ENCODE data around the gene KIAA0753. TPM values are rescaled to one million over a fixed set of nuclear protein-coding genes. Genes with fewer than 3 reads are reported as not detected.

The KIAA0753 gene
- total RNA-seq, 1 donor from 2014 or later, result 8.9 TPM

GRCh38 chr17:6570731-6571451, 69.6 kb downstream of the KIAA0753 start:
- no peak for DNase-seq (ENCODE audit: low read depth, low spot score)

GRCh38 chr17:6569370-6570285, 70.9 kb downstream of the KIAA0753 start:
- DNase-seq (ENCODE audit: low read depth, low spot score), result no peak

DNA sequence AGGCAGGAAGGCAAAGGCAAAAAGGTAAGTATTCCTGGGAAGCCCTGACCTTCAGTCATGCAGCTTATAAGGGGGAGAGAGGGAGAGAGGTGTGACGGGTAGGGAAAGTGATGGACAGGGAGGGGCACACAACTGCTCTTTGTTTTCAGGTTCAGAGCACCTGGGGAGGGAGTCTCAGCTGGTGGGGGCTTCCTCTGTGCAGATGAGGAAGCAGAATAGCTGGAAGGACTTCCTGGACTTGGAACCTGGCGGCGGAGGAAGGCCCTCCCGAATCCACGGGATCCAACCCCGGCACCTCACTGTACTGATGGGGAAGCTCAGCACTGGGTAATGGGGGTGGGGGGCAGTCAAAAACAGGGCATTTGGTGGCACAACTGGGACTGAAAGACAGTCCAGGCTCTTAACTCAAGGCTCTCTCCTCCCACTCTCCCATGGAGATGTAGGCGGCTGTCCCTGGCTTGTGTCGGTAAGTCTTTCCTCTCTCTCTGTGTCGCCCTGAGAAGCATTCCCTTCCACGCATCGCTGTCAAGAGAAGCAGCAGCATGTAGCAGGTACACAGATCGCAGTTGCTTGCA, 72.2 kb downstream of the KIAA0753 start:
- DNase-seq (ENCODE audit: low read depth, low spot score), result no peak

DNA sequence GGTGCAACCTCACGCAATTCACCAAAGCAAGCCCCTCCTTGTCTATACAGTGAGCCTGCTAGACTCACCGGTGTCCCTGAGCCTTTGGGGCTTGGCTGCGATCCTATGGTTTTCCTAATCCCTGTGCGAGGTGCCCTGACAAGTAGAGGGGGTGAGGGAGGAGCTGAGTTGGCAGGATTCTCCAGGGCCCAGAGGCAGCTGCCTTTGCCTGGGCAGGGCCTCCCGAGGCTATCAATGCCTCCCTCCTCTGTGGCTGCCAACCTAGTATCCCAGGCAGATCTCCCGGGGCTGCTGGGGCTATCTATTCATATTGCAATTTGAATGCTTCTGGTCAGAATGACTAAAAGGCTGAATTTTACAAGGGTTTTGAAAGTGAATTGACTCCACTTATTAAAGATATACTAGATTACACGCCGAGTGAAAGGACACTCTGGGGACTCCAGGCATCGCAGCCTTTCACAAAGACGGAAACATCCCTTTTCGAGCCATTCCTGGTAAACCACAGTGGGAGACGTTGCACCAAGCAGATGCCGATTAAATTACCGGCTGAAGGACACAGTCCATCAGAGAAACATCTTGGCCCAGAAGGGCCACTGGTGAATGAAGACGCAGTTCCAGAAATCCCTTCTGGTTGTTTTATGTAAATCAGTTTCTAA, 72.9 kb downstream of the KIAA0753 start:
- DNase-seq (ENCODE audit: low read depth, low spot score), result no peak

DNA sequence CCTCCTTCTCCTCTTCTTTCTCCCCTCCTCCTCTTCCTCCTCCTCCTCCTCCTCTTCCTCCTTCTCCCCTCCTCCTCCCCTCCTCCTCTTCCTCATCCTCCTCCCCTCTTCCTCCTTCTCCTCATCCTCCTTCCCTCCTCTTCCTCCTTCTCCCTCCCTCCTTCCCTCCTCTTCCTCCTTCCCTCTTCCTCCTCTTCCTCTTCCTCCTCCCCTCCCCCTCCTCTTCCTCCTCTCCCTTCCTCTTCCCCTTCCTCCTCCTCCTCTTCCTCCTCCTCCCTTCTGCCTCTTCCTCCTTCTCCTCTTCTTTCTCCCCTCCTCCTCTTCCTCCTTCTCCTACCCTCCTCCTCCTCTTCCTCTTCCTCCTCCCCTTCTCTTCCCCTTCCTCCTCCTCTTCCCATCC, 79.1 kb downstream of the KIAA0753 start:
- DNase-seq (ENCODE audit: low read depth, low spot score), result no peak

DNA sequence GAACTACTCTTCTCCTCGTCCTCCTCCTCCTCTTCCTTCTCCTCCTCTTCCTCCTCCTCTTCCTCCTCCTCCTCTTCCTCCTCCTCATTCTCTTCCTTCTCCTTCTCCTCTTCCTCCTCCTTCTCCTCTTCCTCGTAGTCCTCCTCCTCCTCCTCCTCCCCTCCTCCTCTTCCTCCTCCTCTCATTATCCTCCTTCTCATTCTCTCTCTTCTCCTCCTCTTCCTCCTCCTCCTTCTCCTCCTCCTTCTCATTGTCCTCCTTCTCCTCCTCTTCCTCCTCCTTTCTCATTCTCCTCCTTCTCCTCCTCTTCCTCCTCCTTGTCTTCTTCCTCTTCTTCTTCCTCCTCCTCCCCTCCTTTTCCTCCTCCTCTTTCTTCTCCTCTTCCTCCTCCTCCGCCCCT, 80.0 kb downstream of the KIAA0753 start:
- no peak for DNase-seq (ENCODE audit: low read depth, low spot score)

DNA sequence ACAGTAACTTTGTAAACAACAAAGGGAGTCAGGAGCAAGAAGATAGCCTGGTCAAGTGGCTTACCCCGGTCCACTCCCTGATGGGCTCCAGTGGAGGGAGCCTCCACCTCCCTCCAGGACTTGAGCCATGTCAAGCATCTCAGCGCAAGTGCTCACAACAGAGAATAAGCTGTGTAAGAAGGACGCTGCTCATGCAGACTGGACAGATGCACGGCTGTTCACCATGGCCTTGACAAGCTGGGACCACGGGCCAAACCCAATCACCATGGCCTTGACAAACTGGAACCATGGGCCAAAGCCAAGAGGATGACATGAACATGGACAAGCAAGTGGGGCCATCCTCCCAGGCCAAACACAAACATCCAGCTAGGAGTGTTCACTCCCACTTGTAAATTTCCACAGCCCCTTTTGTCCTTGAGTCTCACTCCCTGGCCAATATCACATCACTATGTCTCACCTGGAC, 80.7 kb downstream of the KIAA0753 start:
- no peak for DNase-seq (ENCODE audit: low read depth, low spot score)

GRCh38 chr17:6558932-6559752, 81.4 kb downstream of the KIAA0753 start:
- no peak for DNase-seq (ENCODE audit: low read depth, low spot score)

DNA sequence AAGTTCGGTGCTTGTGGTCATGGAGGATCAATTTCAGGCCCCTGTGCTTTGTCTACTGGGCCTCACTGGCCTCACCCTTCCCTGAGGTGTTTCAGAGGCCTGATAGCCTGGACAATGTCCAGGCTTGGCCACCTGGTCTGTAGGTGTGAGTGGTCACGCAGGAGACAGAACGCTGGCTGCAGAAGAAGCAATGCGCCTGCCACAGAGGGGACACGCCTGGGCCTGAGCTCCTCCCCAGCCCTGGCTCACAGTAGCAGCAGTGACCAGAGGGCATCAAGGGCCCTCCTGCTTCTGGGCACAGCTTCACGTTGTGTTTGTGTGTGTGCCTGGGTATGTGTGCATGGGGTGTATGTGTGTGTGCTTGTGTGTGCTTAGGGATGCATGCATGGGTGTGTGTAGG, 82.2 kb downstream of the KIAA0753 start:
- no peak for DNase-seq (ENCODE audit: low read depth, low spot score)

GRCh38 chr17:6557040-6557438, 83.5 kb downstream of the KIAA0753 start:
- DNase-seq (ENCODE audit: low read depth, low spot score), result no peak

DNA sequence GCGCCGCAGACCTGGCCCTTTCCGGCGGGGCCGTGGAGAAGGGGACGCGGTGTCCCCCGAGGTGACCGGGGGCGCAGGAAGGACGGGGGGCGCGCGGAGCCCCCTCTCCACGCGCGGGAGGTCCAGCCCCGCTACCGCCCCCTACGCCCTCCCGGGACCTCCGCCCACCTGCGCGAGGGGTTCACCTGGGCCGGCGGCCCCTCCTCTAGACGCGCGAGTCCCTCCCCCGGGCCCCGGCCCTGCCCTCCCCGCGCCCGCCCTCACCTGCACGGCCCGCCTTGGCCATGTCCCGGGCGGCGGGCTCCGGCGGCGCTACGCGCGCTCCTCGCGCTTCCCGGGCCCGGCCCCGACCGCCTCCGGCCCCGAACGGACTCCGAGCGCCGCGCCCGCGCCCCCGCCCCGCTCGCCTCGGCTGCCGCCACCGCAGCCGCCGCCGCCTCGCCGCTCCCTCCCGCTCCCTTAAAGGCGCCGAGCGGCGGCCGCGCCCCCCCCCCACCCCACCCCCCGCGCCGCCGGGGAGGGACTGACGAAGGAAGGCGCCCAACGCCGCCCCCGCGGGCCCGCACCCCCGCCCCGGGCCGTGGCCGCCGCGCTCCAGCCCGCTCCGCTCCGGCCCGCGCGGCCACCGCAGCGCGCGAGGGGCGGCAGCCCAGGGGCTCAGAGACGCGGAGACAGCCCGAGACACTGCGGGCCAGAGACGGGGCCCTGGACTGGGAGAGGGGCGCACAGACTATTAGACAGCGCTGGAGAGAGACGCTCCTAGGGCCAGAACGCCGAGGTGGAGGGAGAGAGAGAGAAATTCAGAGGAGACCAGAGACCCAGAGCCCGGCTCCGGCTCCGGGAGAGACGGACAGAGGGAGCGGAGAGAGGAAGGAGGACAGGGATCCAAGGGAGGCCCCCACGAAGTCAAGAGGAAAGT, 84.1 kb downstream of the KIAA0753 start, which contains the start of gene PITPNM3:
TSS of gene PITPNM3 (minus strand) at position 435 of the 919 bp plus-strand sequence. CDS start at position 286, 149 bp downstream.
- DNase-seq (ENCODE audit: low read depth, low spot score), result no peak

GRCh38 chr17:6555331-6556120, 85.0 kb downstream of the KIAA0753 start:
- DNase-seq (ENCODE audit: low read depth, low spot score), result no peak

DNA sequence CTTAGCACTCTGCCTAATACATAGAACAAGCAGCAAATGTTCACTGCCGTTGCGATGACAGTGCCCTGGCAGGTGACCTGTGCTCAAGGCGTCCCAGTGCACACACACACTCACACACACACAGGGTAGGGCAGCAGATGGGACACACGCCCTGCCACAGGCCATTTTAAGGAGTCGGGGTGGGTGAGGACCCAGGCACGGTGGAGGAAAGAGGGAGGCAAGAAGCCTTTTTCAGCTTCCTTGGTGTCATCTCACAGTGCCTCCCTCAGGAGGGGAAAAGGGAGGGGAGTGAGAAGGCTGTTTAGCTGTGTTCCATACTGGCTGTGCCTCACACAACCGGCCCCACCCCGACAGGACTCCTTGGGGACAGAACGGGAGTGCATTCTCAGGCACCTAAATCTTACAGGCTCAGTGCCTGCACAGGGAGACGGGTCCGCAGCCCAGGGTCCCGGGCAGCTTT, 85.6 kb downstream of the KIAA0753 start:
- DNase-seq (ENCODE audit: low read depth, low spot score), result no peak

- no peak for DNase-seq (ENCODE audit: low read depth, low spot score)
Measured at GRCh38 chr17:6554342-6554741, 86.2 kb downstream of the KIAA0753 start.

DNA sequence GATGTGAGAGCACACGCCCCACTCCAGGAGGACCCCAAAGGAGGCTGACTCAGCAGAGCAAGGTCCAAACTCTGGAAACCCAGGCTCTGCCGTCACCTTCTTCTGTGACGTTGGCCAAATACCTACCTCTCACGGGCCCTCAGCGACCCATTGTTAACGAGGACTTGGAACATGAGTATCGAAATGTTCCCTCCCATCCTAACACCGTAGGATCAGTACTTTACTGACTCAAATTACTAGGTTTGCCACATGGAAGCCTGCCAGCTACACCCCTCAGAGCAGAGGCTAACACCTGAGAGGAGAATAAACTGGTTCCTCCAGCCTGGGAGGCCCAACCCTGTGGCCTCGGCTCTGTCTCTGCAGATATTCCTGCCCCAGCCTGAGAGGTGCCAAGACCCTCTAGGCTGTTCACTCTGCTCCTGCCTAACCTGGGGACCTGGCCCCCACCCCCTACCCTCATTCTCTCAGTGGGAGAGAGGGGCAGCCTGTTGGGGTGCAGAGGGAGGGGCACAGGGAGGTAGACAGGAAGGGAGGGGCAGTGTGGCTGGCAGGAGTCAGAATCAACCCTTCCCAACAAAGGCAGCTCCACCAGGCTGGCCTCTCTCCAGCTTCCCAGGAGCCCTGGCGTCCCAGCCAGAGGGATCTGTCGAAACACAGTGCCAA, 88.5 kb downstream of the KIAA0753 start:
- DNase-seq (ENCODE audit: low read depth, low spot score), result no peak

GRCh38 chr17:6551356-6551755, 89.2 kb downstream of the KIAA0753 start:
- DNase-seq (ENCODE audit: low read depth, low spot score), result no peak

DNA sequence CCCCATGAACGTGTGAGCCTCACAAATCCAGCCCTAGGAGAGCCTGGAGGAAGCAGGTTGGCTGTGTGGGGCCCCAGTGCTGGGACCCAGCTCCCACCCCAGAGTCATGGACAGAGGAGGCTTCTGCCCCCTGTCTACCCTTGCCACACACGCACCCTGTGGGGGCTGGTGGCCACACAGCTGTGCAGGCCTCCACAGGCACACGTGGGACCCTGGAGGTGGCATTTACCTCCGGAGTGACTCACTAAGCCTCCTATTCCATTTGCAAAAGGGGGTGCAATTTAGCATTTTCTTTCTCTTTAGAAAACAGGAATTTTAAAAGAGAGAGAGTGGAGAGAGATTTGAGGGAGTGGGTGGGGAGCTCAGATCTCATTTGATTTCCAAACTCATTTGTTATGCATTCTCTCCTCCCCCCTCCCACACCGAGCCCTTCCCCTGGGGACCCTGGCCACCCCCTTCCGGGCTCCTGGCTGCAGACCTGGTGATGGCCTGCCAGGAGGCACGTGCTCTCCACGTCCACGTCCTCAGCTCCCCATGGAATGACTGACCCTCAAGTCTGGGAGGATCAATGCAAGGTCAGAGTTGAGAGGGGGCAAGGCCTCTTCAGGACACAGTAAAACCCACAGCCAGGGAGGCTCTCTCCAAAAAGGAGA, 91.0 kb downstream of the KIAA0753 start:
- no peak for DNase-seq (ENCODE audit: low read depth, low spot score)

All from pulmonary artery endothelial cell (primary cell).